ENCODE measurements around the gene TAB3. TPM values are rescaled to one million over a fixed set of nuclear protein-coding genes. Genes with fewer than 3 reads are reported as not detected.

TAB3 gene
- total and polyA plus RNA-seq, 9 of the 15 experiments (the other 6 are each of a cell fraction or from before 2014, with no cell fraction given), result 2.4 to 31.1 (median 15.5) TPM

DNA sequence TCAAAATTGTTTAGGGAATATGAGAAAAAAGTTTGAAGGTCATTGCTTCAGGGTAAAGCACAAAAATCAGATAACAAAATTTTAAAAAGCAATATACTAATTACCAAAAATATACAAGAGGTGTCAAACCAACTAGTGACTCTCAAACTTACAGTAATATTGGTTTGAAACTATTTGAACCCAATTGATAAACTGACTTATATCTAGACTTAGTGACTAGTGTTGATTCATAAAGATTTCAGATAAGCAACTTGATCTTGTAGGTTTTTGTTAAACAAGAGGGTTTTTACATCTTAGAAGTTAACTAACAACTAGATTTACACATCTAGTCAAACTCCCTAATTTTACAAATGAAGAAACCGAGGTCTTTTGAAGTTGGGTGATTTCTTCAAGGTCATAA, 7.7 kb downstream of the TAB3 start:
- Histone ChIP-seq H3K36me3 (ENCODE audit: control insufficient read depth, insufficient read depth, low read length) (no peaks in the 10 kb centered on the region; the same call in 2 of the 3 replicates), H4K20me1 (replicated peaks; ENCODE audit: control insufficient read depth, insufficient read depth, low read length) (no peaks in the 10 kb centered on the region), H3K9me1 (ENCODE audit: control insufficient read depth, insufficient read depth, low read length) (no peaks in the 10 kb centered on the region), H3K4me3 (no peak overlapping the region), H3K79me2 (ENCODE audit: control insufficient read depth, insufficient read depth, low read length) (peaks cover 93% of the 10 kb centered on the region), H3K4me2 (ENCODE audit: insufficient read depth, low read length) (no peak overlapping the region), H3K9ac (ENCODE audit: insufficient read depth in 1 of 2, low read depth in 2 of 2, low read length in 2 of 2) (no peak overlapping the region), H3K27ac (ENCODE audit: extremely low read depth, low read depth, low read length) (no peak overlapping the region; the same call in 2 of the 3 replicates), H3K4me1 (replicated peaks in 1 of 2; ENCODE audit: control insufficient read depth in 2 of 2, insufficient read depth in 2 of 2, low read length in 2 of 2) (peaks cover 0 to 31% of the 10 kb centered on the region in 2 experiments; a peak in 2 of 5 replicates), H2AFZ (ENCODE audit: low read depth, low read length) (no peak overlapping the region), H3K9me3 (replicated peaks; ENCODE audit: control insufficient read depth, insufficient read depth, low read depth, low read length) (no peaks in the 10 kb centered on the region), H3K27me3 (ENCODE audit: control insufficient read depth in 2 of 2, insufficient read depth in 2 of 2, low read length in 2 of 2) (no peaks in the 10 kb centered on the region)
- BruUV-seq (replicated peaks), result no TSS peak
- POLR2A ChIA-PET, result no interaction called here
- in situ Hi-C loops (cut with MboI), result no loop called here
- FAIRE-seq (no peak), ATAC-seq (no peak), DNase-seq (ENCODE audit: extremely low read depth in 1 of 4, low spot score in 3 of 4) (no peak)
- TF ChIP-seq TAF15 (IDR thresholded peaks at IDR 0.05; ENCODE audit: low read depth, low read length) (no peak), NFRKB (IDR thresholded peaks at IDR 0.05; ENCODE audit: low read depth) (no peak), RFX7 (CRISPR knock-in tag; IDR thresholded peaks at IDR 0.05) (no peak), HNRNPH1 (optimal IDR thresholded peaks at IDR 0.05; ENCODE audit: low read depth, low read length) (no peak), XRCC5 (IDR thresholded peaks at IDR 0.05; ENCODE audit: low read depth, low read length) (no peak), RB1 (IDR thresholded peaks at IDR 0.05; ENCODE audit: low read depth) (no peak)
- CTCF ChIA-PET (ENCODE audit: low intra/inter-chr PET ratio), result no interaction called here
- WGBS (ENCODE audit: insufficient coverage, low coverage, missing lambda C conversion rate), result 31% methylated on average over 1 of the region's 1 CpG
- intact Hi-C loops (cut with micrococcal nuclease), result loop anchor here (10.0 kb wide), 1 partner anchor 227 kb away; the partner anchor contains the start of gene GK

DNA sequence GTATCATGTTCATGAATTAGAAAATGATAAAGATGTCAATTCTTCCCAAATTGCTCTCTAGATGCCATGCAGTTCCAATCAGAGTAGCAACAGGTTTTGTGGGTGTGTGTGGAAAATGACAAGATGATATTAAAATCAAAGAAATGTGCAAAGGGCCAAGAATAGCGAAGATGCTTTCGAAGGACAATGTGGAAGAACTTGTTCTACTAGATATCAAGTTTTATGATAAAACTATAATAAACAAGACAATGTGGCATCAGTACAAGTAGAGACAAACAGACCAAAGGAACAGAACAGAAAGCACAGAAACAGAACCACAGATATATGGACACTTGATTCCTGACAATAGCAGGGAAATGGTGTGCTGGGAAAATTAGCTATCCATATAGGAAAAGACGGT, 9.0 kb downstream of the TAB3 start:
- Histone ChIP-seq H3K9ac (ENCODE audit: insufficient read depth in 1 of 2, low read depth in 2 of 2, low read length in 2 of 2) (no peak overlapping the region), H3K79me2 (ENCODE audit: control insufficient read depth, insufficient read depth, low read length) (peaks cover 87% of the 10 kb centered on the region), H3K27me3 (ENCODE audit: control insufficient read depth in 2 of 2, insufficient read depth in 2 of 2, low read length in 2 of 2) (no peaks in the 10 kb centered on the region), H3K4me3 (no peak overlapping the region), H3K36me3 (ENCODE audit: control insufficient read depth, insufficient read depth, low read length) (no peaks in the 10 kb centered on the region; the same call in 2 of the 3 replicates), H3K9me3 (replicated peaks; ENCODE audit: control insufficient read depth, insufficient read depth, low read depth, low read length) (no peaks in the 10 kb centered on the region), H4K20me1 (replicated peaks; ENCODE audit: control insufficient read depth, insufficient read depth, low read length) (no peaks in the 10 kb centered on the region), H2AFZ (ENCODE audit: low read depth, low read length) (no peak overlapping the region), H3K4me2 (ENCODE audit: insufficient read depth, low read length) (no peak overlapping the region), H3K4me1 (replicated peaks in 1 of 2; ENCODE audit: control insufficient read depth in 2 of 2, insufficient read depth in 2 of 2, low read length in 2 of 2) (peaks cover 0 to 19% of the 10 kb centered on the region in 2 experiments; a peak in 2 of 5 replicates), H3K9me1 (ENCODE audit: control insufficient read depth, insufficient read depth, low read length) (no peaks in the 10 kb centered on the region), H3K27ac (ENCODE audit: extremely low read depth, low read depth, low read length) (no peak overlapping the region)
- DNase-seq (ENCODE audit: extremely low read depth in 1 of 4, low spot score in 3 of 4), result no peak
- in situ Hi-C loops (cut with MboI) (no loop called here), intact Hi-C loops (cut with micrococcal nuclease) (loop anchor here (10.0 kb wide), 1 partner anchor 225 kb away; the partner anchor contains the start of gene GK)
- ChIA-PET CTCF (ENCODE audit: low intra/inter-chr PET ratio) (no interaction called here), POLR2A (no interaction called here)
- BruUV-seq (replicated peaks), result no TSS peak
- no peak for FAIRE-seq
- 89% methylated on average over 3 of the region's 3 CpGs for WGBS (ENCODE audit: insufficient coverage, low coverage, missing lambda C conversion rate)
- ATAC-seq, result no peak
- TF ChIP-seq ZFX (CRISPR knock-in tag; IDR thresholded peaks at IDR 0.05), result no peak
- no peak for TF ChIP-seq TAF1 (IDR thresholded peaks at IDR 0.05; ENCODE audit: control insufficient read depth, extremely low read depth, insufficient read depth, low read length, severe bottlenecking)
- TF ChIP-seq NR2C2 (CRISPR knock-in tag; IDR thresholded peaks at IDR 0.05), result no peak
- TF ChIP-seq NR2C2 (tag; IDR thresholded peaks at IDR 0.05), result no peak
- TF ChIP-seq, protein P1, sequence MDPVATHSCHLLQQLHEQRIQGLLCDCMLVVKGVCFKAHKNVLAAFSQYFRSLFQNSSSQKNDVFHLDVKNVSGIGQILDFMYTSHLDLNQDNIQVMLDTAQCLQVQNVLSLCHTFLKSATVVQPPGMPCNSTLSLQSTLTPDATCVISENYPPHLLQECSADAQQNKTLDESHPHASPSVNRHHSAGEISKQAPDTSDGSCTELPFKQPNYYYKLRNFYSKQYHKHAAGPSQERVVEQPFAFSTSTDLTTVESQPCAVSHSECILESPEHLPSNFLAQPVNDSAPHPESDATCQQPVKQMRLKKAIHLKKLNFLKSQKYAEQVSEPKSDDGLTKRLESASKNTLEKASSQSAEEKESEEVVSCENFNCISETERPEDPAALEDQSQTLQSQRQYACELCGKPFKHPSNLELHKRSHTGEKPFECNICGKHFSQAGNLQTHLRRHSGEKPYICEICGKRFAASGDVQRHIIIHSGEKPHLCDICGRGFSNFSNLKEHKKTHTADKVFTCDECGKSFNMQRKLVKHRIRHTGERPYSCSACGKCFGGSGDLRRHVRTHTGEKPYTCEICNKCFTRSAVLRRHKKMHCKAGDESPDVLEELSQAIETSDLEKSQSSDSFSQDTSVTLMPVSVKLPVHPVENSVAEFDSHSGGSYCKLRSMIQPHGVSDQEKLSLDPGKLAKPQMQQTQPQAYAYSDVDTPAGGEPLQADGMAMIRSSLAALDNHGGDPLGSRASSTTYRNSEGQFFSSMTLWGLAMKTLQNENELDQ (CRISPR knock-in tag; IDR thresholded peaks at IDR 0.05; ENCODE audit: borderline replicate concordance), result no peak
- TF ChIP-seq YY1 (IDR thresholded peaks at IDR 0.05; ENCODE audit: borderline replicate concordance in 1 of 3, control insufficient read depth in 1 of 3, extremely low read depth in 1 of 3, insufficient read depth in 3 of 3, insufficient read length in 1 of 3, insufficient replicate concordance in 2 of 3, low read depth in 1 of 3, low read length in 2 of 3), result no peak
